ENCODE data around the gene POLE3. TPM values are rescaled to one million over a fixed set of nuclear protein-coding genes. Genes with fewer than 3 reads are reported as not detected.

The POLE3 gene
- total and polyA plus RNA-seq, 2 experiments from 2014 or later: 32.5 to 36.8 TPM

DNA sequence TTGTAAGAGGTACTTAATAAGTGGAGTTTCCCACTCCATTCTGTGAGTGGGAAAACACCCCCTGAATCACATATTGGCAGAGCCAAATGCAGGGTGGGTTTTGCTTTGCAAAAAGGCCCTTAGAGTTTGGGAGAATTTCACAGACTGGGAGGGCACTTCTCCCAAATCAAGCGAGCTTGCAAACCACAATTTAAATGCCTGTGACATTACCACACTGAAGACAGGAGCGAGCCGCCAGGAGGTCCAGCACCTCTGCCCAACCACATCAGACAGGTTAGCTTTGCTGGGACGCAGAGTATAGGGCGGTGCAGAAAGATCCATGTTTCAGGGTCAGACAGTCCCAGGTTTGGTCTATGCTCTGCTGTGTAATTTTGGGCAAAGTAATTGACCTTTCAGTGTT, 11.7 kb downstream of the POLE3 start:
- Histone ChIP-seq H3K36me3 (replicated peaks; ENCODE audit: insufficient read depth, low read depth) (no peaks in the 10 kb centered on the region), H3K27me3 (no peaks in the 10 kb centered on the region), H3K79me2 (peaks cover 55% of the 10 kb centered on the region), H3K27ac (peak overlapping the region; percentile 49), H4K20me1 (ENCODE audit: insufficient read depth, poor library complexity, severe bottlenecking) (no peaks in the 10 kb centered on the region), H3K9me3 (ENCODE audit: low read depth) (no peaks in the 10 kb centered on the region), H3K4me3 (no peak overlapping the region), H3K9me2 (replicated peaks; ENCODE audit: insufficient read depth) (no peaks in the 10 kb centered on the region), H3K4me2 (peak overlapping the region; percentile 93), H3K4me1 (ENCODE audit: insufficient read depth) (peaks cover 38% of the 10 kb centered on the region), H2AFZ (no peak overlapping the region)
- WGBS (ENCODE audit: low lambda C conversion rate, missing lambda C conversion rate): 77% methylated on average over 5 of the region's 5 CpGs
- DNase-seq (ENCODE audit: low spot score): no peak
- TF ChIP-seq EZH2 (IDR thresholded peaks at IDR 0.05; ENCODE audit: borderline replicate concordance): no peak
- no peak for TF ChIP-seq EZH2phosphoT487 (IDR thresholded peaks at IDR 0.05; ENCODE audit: low read depth, severe bottlenecking, unreplicated experiment)
- TF ChIP-seq, protein P1, sequence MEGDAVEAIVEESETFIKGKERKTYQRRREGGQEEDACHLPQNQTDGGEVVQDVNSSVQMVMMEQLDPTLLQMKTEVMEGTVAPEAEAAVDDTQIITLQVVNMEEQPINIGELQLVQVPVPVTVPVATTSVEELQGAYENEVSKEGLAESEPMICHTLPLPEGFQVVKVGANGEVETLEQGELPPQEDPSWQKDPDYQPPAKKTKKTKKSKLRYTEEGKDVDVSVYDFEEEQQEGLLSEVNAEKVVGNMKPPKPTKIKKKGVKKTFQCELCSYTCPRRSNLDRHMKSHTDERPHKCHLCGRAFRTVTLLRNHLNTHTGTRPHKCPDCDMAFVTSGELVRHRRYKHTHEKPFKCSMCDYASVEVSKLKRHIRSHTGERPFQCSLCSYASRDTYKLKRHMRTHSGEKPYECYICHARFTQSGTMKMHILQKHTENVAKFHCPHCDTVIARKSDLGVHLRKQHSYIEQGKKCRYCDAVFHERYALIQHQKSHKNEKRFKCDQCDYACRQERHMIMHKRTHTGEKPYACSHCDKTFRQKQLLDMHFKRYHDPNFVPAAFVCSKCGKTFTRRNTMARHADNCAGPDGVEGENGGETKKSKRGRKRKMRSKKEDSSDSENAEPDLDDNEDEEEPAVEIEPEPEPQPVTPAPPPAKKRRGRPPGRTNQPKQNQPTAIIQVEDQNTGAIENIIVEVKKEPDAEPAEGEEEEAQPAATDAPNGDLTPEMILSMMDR (IDR thresholded peaks at IDR 0.05; ENCODE audit: poor library complexity): no peak

GRCh38 chr9:113397203-113397631, 13.3 kb downstream of the POLE3 start:
- H3K4me2 ChIP-seq: no peak overlapping the region
- H3K9me3 ChIP-seq (ENCODE audit: low read depth): no peaks in the 10 kb centered on the region
- no peaks in the 10 kb centered on the region for H3K9me2 ChIP-seq (replicated peaks; ENCODE audit: insufficient read depth)
- H3K4me1 ChIP-seq (ENCODE audit: insufficient read depth): peaks cover 38% of the 10 kb centered on the region
- WGBS (ENCODE audit: low lambda C conversion rate, missing lambda C conversion rate): 96% methylated on average over 3 of the region's 3 CpGs
- DNase-seq (ENCODE audit: low spot score): no peak
- no peaks in the 10 kb centered on the region for H3K27me3 ChIP-seq
- no peaks in the 10 kb centered on the region for H3K36me3 ChIP-seq (replicated peaks; ENCODE audit: insufficient read depth, low read depth)
- no peak overlapping the region for H3K4me3 ChIP-seq
- no peak overlapping the region for H2AFZ ChIP-seq
- TF ChIP-seq EZH2 (IDR thresholded peaks at IDR 0.05; ENCODE audit: borderline replicate concordance) (no peak), EZH2phosphoT487 (IDR thresholded peaks at IDR 0.05; ENCODE audit: low read depth, severe bottlenecking, unreplicated experiment) (no peak)
- TF ChIP-seq, protein P1 (IDR thresholded peaks at IDR 0.05; ENCODE audit: poor library complexity): no peak
- peaks cover 52% of the 10 kb centered on the region for H3K79me2 ChIP-seq
- no peaks in the 10 kb centered on the region for H4K20me1 ChIP-seq (ENCODE audit: insufficient read depth, poor library complexity, severe bottlenecking)
- H3K27ac ChIP-seq: peak overlapping the region; percentile 46

DNA sequence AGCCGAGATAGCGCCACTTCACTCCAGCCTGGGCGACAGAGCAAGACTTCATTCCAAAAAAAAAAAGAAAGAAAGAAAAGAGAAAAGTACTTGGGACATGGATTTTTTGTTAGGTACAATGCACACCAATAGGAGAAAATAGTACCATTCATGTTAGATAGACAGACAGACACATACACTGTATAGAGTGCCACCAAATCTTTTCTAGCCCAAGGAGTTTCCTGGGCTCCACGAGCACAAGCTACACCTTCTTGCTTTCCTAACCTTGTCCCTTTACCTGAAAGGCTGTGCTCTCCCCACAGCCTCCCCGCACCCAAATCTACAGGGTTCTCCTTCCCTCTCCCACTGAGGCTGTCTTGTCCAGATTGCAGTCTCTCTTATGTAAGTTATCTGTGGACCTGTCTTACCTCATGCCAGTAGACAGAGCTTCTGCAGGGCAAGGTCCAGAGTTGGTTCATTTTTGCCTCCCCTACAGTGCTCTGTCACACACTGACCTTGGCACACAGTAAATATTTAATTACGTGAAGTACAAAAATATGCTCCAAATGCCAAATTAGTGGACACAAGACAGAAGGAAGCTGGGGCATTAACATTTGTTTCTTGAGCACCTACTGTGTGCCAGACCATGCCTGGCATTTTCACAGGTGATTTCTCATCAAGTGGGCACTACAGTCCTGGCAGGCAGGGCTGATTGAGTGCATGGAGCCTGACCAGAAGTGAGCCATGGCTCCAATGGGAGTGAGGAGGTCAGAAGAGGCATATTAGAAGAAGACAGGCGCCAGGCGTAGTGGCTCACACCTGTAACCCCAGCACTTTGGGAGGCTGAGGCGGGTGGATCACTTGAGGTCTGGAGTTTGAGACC, 15.2 kb downstream of the POLE3 start:
- no peak for DNase-seq (ENCODE audit: low spot score)
- H3K36me3 ChIP-seq (replicated peaks; ENCODE audit: insufficient read depth, low read depth): no peaks in the 10 kb centered on the region
- H3K79me2 ChIP-seq: peaks cover 46% of the 10 kb centered on the region
- no peak overlapping the region for H2AFZ ChIP-seq
- no peaks in the 10 kb centered on the region for H3K27me3 ChIP-seq
- peaks cover 28% of the 10 kb centered on the region for H3K4me1 ChIP-seq (ENCODE audit: insufficient read depth)
- no peaks in the 10 kb centered on the region for H4K20me1 ChIP-seq (ENCODE audit: insufficient read depth, poor library complexity, severe bottlenecking)
- no peak overlapping the region for H3K4me3 ChIP-seq
- 94% methylated on average over 8 of the region's 9 CpGs for WGBS (ENCODE audit: low lambda C conversion rate, missing lambda C conversion rate)
- TF ChIP-seq, protein P1 (IDR thresholded peaks at IDR 0.05; ENCODE audit: poor library complexity): no peak
- TF ChIP-seq EZH2phosphoT487 (IDR thresholded peaks at IDR 0.05; ENCODE audit: low read depth, severe bottlenecking, unreplicated experiment) (no peak), EZH2 (IDR thresholded peaks at IDR 0.05; ENCODE audit: borderline replicate concordance) (no peak)
- H3K27ac ChIP-seq: no peak overlapping the region
- no peak overlapping the region for H3K4me2 ChIP-seq
- H3K9me3 ChIP-seq (ENCODE audit: low read depth): no peaks in the 10 kb centered on the region
- H3K9me2 ChIP-seq (replicated peaks; ENCODE audit: insufficient read depth): no peaks in the 10 kb centered on the region
